KMS-11 (cell line): Measurements from ENCODE around the gene HDAC7.

Experiments used
- H2AFZ ChIP-seq: fragments of 200-600 bp; sonication (generic); 2 replicates; pipeline ENCODE4 v1.6.1; 2016; ENCODE audit warnings: antibody characterized with exemption, mixed run types, low read depth
- H3K27ac ChIP-seq: fragments of 200-600 bp; sonication (generic); 2 replicates; pipeline ENCODE4 v1.6.1; 2016; ENCODE audit warnings: mild to moderate bottlenecking, mixed run types
- H3K27me3 ChIP-seq: fragments of 200-600 bp; sonication (generic); 2 replicates; pipeline ENCODE4 v1.6.1; 2017; ENCODE audit warnings: mild to moderate bottlenecking, low read depth, mixed run types, moderate library complexity; ENCODE audit not compliant: insufficient read depth
- H3K36me3 ChIP-seq: fragments of 200-600 bp; sonication (generic); 2 replicates; pipeline ENCODE4 v1.6.1; 2017; ENCODE audit warnings: mild to moderate bottlenecking, mixed run types; ENCODE audit not compliant: insufficient read depth
- H3K4me1 ChIP-seq: fragments of 200-600 bp; sonication (generic); 2 replicates; pipeline ENCODE4 v1.6.1; 2016; ENCODE audit warnings: mild to moderate bottlenecking, low read depth, mixed run types; ENCODE audit not compliant: poor library complexity, severe bottlenecking
- H3K4me2 ChIP-seq: fragments of 200-600 bp; sonication (generic); 2 replicates; pipeline ENCODE4 v1.7.0; 2016; ENCODE audit warnings: mild to moderate bottlenecking, mixed run types
- H3K4me3 ChIP-seq: fragments of 200-600 bp; sonication (generic); IDR thresholded peaks from 2 replicates; pipeline ENCODE4 v1.6.1; 2017; ENCODE audit warnings: low read depth, low read length, mixed read lengths; ENCODE audit not compliant: insufficient read depth
- H3K79me2 ChIP-seq: fragments of 200-600 bp; sonication (generic); 2 replicates; pipeline ENCODE4 v1.6.1; 2016; ENCODE audit warnings: low read depth, mixed run types; ENCODE audit not compliant: insufficient read depth
- H3K9ac ChIP-seq: fragments of 200-600 bp; sonication (generic); 2 replicates; pipeline ENCODE4 v1.6.1; 2016; ENCODE audit warnings: mild to moderate bottlenecking, mixed run types
- H4K20me1 ChIP-seq: fragments of 200-600 bp; sonication (generic); 2 replicates; pipeline ENCODE4 v1.6.1; 2016; ENCODE audit warnings: mild to moderate bottlenecking, mixed run types; ENCODE audit not compliant: insufficient read depth
- TF ChIP-seq, protein P1 (sequence below): fragments of 200-600 bp; sonication (generic); conservative IDR thresholded peaks from 2 replicates; pipeline ENCODE4 v1.6.1; 2017; ENCODE audit warnings: low read depth, mild to moderate bottlenecking, antibody characterized with exemption, low read length, moderate library complexity, mixed read lengths

HDAC7 gene

DNA sequence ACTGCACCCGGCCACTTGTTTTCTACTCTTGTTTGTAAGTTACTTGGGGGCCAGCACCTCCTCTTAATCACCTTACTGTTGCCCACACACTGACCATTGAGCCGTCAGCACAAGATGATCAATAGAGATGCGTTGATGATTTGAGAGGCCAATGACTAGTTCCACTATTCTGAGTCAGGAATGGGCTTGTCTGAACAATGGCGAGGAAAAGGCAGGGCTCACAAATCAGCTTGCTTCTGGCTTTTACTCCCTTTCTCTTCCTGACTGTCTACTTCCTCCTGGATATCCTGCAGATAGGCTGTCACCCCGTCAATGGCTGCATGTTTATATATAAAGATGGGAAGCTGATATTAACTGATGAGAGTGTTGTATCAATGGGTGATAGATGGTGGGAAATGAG lies 29.1 kb upstream of the HDAC7 start:
- Histone ChIP-seq H3K79me2 (no peaks in the 10 kb centered on the region), H2AFZ (no peak overlapping the region), H3K27ac (no peak overlapping the region), H3K4me1 (peaks cover 15% of the 10 kb centered on the region), H3K4me2 (no peak overlapping the region), H3K9ac (no peak overlapping the region), H3K4me3 (no peak overlapping the region), H3K27me3 (no peaks in the 10 kb centered on the region), H4K20me1 (no peaks in the 10 kb centered on the region), H3K36me3 (no peaks in the 10 kb centered on the region)
- TF ChIP-seq, protein P1, sequence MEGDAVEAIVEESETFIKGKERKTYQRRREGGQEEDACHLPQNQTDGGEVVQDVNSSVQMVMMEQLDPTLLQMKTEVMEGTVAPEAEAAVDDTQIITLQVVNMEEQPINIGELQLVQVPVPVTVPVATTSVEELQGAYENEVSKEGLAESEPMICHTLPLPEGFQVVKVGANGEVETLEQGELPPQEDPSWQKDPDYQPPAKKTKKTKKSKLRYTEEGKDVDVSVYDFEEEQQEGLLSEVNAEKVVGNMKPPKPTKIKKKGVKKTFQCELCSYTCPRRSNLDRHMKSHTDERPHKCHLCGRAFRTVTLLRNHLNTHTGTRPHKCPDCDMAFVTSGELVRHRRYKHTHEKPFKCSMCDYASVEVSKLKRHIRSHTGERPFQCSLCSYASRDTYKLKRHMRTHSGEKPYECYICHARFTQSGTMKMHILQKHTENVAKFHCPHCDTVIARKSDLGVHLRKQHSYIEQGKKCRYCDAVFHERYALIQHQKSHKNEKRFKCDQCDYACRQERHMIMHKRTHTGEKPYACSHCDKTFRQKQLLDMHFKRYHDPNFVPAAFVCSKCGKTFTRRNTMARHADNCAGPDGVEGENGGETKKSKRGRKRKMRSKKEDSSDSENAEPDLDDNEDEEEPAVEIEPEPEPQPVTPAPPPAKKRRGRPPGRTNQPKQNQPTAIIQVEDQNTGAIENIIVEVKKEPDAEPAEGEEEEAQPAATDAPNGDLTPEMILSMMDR, result no peak

DNA sequence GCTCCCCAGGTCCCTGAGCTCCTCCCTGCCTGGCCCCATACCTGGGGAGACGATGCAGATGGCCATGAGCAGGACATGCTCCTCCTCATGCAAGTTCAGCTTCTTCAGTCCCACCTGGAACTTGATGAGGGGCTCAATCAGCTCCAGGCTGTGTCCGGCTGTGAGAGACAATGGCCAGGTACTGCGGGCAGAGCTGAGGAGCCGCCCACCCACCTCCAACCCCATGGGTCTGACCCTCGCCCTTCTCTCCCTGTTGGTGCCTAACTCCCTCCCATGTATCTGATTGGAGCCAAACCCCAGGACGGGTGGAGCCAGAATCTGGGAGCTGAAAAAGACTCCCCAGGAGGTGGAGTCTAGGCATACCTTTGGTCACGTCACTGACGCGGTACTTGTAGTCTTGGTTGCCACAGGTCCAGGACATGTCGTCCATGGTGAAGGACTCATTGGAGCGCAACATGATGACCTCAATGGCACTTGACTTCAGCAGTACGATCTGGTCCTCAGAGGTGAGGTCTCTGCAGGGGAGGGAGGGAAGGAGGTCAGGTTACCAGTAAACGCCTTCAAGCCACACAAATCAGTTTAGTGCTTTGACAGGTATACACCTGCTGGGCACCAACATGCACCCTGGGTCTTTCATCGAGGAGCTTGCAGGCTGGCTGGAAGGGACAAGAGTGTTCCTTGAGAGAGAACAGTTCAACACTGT lies 26.7 kb upstream of the HDAC7 start:
- Histone ChIP-seq H3K4me3 (no peak overlapping the region), H4K20me1 (no peaks in the 10 kb centered on the region), H3K4me2 (no peak overlapping the region), H3K79me2 (no peaks in the 10 kb centered on the region), H3K4me1 (peaks cover 15% of the 10 kb centered on the region), H2AFZ (no peak overlapping the region), H3K27ac (no peak overlapping the region), H3K36me3 (no peaks in the 10 kb centered on the region), H3K9ac (no peak overlapping the region), H3K27me3 (no peaks in the 10 kb centered on the region)
- TF ChIP-seq, protein P1, result no peak

- peaks cover 6% of the 10 kb centered on the region for H3K4me1 ChIP-seq
- H3K9ac ChIP-seq, result no peak overlapping the region
- no peak overlapping the region for H3K27ac ChIP-seq
- H3K4me3 ChIP-seq, result no peak overlapping the region
- TF ChIP-seq, protein P1, result no peak
- no peaks in the 10 kb centered on the region for H3K36me3 ChIP-seq
- H3K27me3 ChIP-seq, result no peaks in the 10 kb centered on the region
- H2AFZ ChIP-seq, result no peak overlapping the region
- H3K79me2 ChIP-seq, result no peaks in the 10 kb centered on the region
- no peak overlapping the region for H3K4me2 ChIP-seq
- H4K20me1 ChIP-seq, result no peaks in the 10 kb centered on the region
Measured at GRCh38 chr12:47845081-47845480, 25.4 kb upstream of the HDAC7 start.

- Histone ChIP-seq H3K27me3 (no peaks in the 10 kb centered on the region), H2AFZ (no peak overlapping the region), H3K36me3 (no peaks in the 10 kb centered on the region), H3K4me2 (no peak overlapping the region), H3K79me2 (no peaks in the 10 kb centered on the region), H3K4me1 (no peaks in the 10 kb centered on the region), H3K9ac (no peak overlapping the region), H4K20me1 (no peaks in the 10 kb centered on the region), H3K27ac (no peak overlapping the region), H3K4me3 (no peak overlapping the region)
- TF ChIP-seq, protein P1, result no peak
Measured at GRCh38 chr12:47844264-47845019, 24.7 kb upstream of the HDAC7 start.
